Lower leg skin (tissue), 3 donors: ENCODE results near the gene GLOD4.

ENCODE experiments used
- CTCF ChIP-seq, 3 donors: fragments of 450-650 bp; IDR thresholded peaks; one replicate each; pipeline ENCODE4 v1.5.1; 2016; ENCODE audit warnings: antibody characterized with exemption in 3 of 3, mild to moderate bottlenecking in 3 of 3, moderate library complexity in 2 of 3
- POLR2A ChIP-seq, 2 donors: fragments of 450-650 bp; IDR thresholded peaks; one replicate each; pipeline ENCODE4 v1.6.1; 2016 to 2017; ENCODE audit warnings: antibody characterized with exemption in 2 of 2, mild to moderate bottlenecking in 1 of 2, moderate library complexity in 1 of 2

DNA sequence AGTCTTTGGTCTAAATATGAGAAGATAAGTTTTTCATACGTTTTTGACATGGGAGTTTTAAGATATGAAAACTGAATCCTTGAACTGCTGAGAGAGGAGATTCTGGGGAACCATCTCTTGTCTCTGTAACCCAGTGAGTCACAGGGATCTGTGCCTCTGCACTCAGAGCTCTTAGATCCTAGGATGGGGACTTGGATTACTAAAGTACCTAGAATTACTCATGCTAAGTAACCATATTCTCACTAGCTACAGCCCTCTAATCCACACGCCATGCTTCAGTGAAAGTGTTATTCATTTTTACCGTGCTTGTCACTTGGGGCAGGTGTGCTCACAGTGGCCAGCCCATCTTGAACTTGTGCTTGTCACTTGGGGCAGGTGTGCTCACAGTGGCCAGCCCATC, 2.1 kb upstream of the GLOD4 start:
- no peak for TF ChIP-seq CTCF (IDR thresholded peaks at IDR 0.05)
- no peak for TF ChIP-seq POLR2A (IDR thresholded peaks at IDR 0.05)
